Activated naive CD4-positive, alpha-beta T cell treated with anti-CD3 and anti-CD28 coated beads, Interleukin-2, amount 10 ng/mL, durations not matched to agents 7 days and 5 days (primary cell): Measurements from ENCODE around the gene DIO2.

Experiments used
- CTCF ChIA-PET: fragments of 350-600 bp; sonication (Branson Sonifier 250); formaldehyde crosslinking; loops from one replicate; lab custom pipeline; 2021; ENCODE audit warnings: antibody characterized with exemption; lab: Charles Lee
- DNase-seq: peaks from one replicate; pipeline ENCODE4 v3.0.0-alpha.2; 2020
- H3K27ac Mint-ChIP-seq: one replicate; pipeline ENCODE4 v1.8.0; 2021; ENCODE audit warnings: mild to moderate bottlenecking, moderate library complexity, mixed read lengths
- H3K27me3 Mint-ChIP-seq: one replicate; pipeline ENCODE4 v1.8.0; 2021; ENCODE audit warnings: mild to moderate bottlenecking, mixed read lengths
- H3K36me3 Mint-ChIP-seq: one replicate; pipeline ENCODE4 v1.8.0; 2021; ENCODE audit warnings: mixed read lengths
- H3K4me1 Mint-ChIP-seq: one replicate; pipeline ENCODE4 v1.8.0; 2021; ENCODE audit warnings: mixed read lengths
- H3K4me3 Mint-ChIP-seq: one replicate; pipeline ENCODE4 v1.8.0; 2021; ENCODE audit warnings: mild to moderate bottlenecking, moderate library complexity, mixed read lengths
- H3K9me3 Mint-ChIP-seq: one replicate; pipeline ENCODE4 v1.8.0; 2021; ENCODE audit warnings: mixed read lengths

The DIO2 gene

GRCh38 chr14:80211153-80212022, at the start of gene DIO2:
DIO2 (minus strand) TSS chr14:80211504; CDS start chr14:80211472, 32 bp downstream.
- DNase-seq, result no peak
- H3K27me3 Mint-ChIP-seq, result no peaks in the 10 kb centered on the region
- CTCF ChIA-PET, result no interaction called here

GRCh38 chr14:80260645-80261044, 49.3 kb upstream of the DIO2 start:
- Mint-ChIP-seq H3K27me3 (no peaks in the 10 kb centered on the region), H3K4me3 (no peak overlapping the region), H3K36me3 (no peaks in the 10 kb centered on the region), H3K4me1 (no peaks in the 10 kb centered on the region), H3K27ac (no peak overlapping the region), H3K9me3 (peaks cover 4% of the 10 kb centered on the region)
- CTCF ChIA-PET, result no interaction called here
- no peak for DNase-seq

More at GRCh38 chr14:80211153-80212022, at the start of gene DIO2:
- Mint-ChIP-seq H3K36me3 (no peaks in the 10 kb centered on the region), H3K4me3 (no peak within 1 kb of the TSS), H3K4me1 (no peaks in the 10 kb centered on the region), H3K27ac (no peak within 1 kb of the TSS), H3K9me3 (no peaks in the 10 kb centered on the region)

- H3K27ac Mint-ChIP-seq, result no peak overlapping the region
- no peaks in the 10 kb centered on the region for H3K36me3 Mint-ChIP-seq
- DNase-seq, result no peak
- H3K27me3 Mint-ChIP-seq, result no peaks in the 10 kb centered on the region
- H3K4me3 Mint-ChIP-seq, result no peak overlapping the region
- CTCF ChIA-PET, result no interaction called here
- H3K4me1 Mint-ChIP-seq, result no peaks in the 10 kb centered on the region
- H3K9me3 Mint-ChIP-seq, result peaks cover 15% of the 10 kb centered on the region
Observed at GRCh38 chr14:80239631-80240030, 28.3 kb upstream of the DIO2 start.

- peaks cover 15% of the 10 kb centered on the region for H3K9me3 Mint-ChIP-seq
Observed at GRCh38 chr14:80237143-80237542, 25.8 kb upstream of the DIO2 start.

GRCh38 chr14:80233470-80234089, 22.3 kb upstream of the DIO2 start:
- no peaks in the 10 kb centered on the region for H3K4me1 Mint-ChIP-seq
- CTCF ChIA-PET, result no interaction called here
- peaks cover 26% of the 10 kb centered on the region for H3K9me3 Mint-ChIP-seq
- DNase-seq, result no peak
- H3K36me3 Mint-ChIP-seq, result no peaks in the 10 kb centered on the region
- H3K4me3 Mint-ChIP-seq, result no peak overlapping the region
- no peaks in the 10 kb centered on the region for H3K27me3 Mint-ChIP-seq
- H3K27ac Mint-ChIP-seq, result no peak overlapping the region

More at GRCh38 chr14:80237143-80237542, 25.8 kb upstream of the DIO2 start:
- Mint-ChIP-seq H3K4me1 (no peaks in the 10 kb centered on the region), H3K27me3 (no peaks in the 10 kb centered on the region), H3K36me3 (no peaks in the 10 kb centered on the region), H3K27ac (no peak overlapping the region), H3K4me3 (no peak overlapping the region)
- CTCF ChIA-PET, result no interaction called here
- no peak for DNase-seq

GRCh38 chr14:80231702-80232101, 20.4 kb upstream of the DIO2 start:
- peaks cover 23% of the 10 kb centered on the region for H3K9me3 Mint-ChIP-seq
- CTCF ChIA-PET, result no interaction called here
- H3K4me3 Mint-ChIP-seq, result no peak overlapping the region
- no peaks in the 10 kb centered on the region for H3K4me1 Mint-ChIP-seq
- H3K27me3 Mint-ChIP-seq, result no peaks in the 10 kb centered on the region
- H3K27ac Mint-ChIP-seq, result no peak overlapping the region
- no peaks in the 10 kb centered on the region for H3K36me3 Mint-ChIP-seq
- no peak for DNase-seq

GRCh38 chr14:80223696-80224465, 12.6 kb upstream of the DIO2 start:
- Mint-ChIP-seq H3K4me3 (no peak overlapping the region), H3K4me1 (no peaks in the 10 kb centered on the region), H3K9me3 (peaks cover 11% of the 10 kb centered on the region), H3K27ac (no peak overlapping the region), H3K27me3 (no peaks in the 10 kb centered on the region), H3K36me3 (no peaks in the 10 kb centered on the region)
- CTCF ChIA-PET, result no interaction called here
- DNase-seq, result no peak

GRCh38 chr14:80216818-80217217, 5.5 kb upstream of the DIO2 start:
- DNase-seq, result no peak
- Mint-ChIP-seq H3K4me1 (no peaks in the 10 kb centered on the region), H3K9me3 (peaks cover 5% of the 10 kb centered on the region), H3K36me3 (no peaks in the 10 kb centered on the region), H3K4me3 (no peak overlapping the region), H3K27ac (no peak overlapping the region), H3K27me3 (no peaks in the 10 kb centered on the region)
- CTCF ChIA-PET, result no interaction called here

- no peak overlapping the region for H3K4me3 Mint-ChIP-seq
- H3K36me3 Mint-ChIP-seq, result no peaks in the 10 kb centered on the region
- H3K27ac Mint-ChIP-seq, result no peak overlapping the region
- CTCF ChIA-PET, result interaction anchor here (0.8 kb wide), 1 partner anchor 794 kb away, joined by 3 read pairs; no protein-coding TSS in a partner anchor
- no peak for DNase-seq
- peaks cover 5% of the 10 kb centered on the region for H3K9me3 Mint-ChIP-seq
- H3K4me1 Mint-ChIP-seq, result no peaks in the 10 kb centered on the region
- H3K27me3 Mint-ChIP-seq, result no peaks in the 10 kb centered on the region
Observed at GRCh38 chr14:80215756-80216581, 4.7 kb upstream of the DIO2 start.

- no peak for DNase-seq
- no peaks in the 10 kb centered on the region for H3K36me3 Mint-ChIP-seq
- CTCF ChIA-PET, result interaction anchor here (0.8 kb wide), 1 partner anchor 795 kb away, joined by 3 read pairs; no protein-coding TSS in a partner anchor
- no peaks in the 10 kb centered on the region for H3K4me1 Mint-ChIP-seq
- no peak overlapping the region for H3K27ac Mint-ChIP-seq
- peaks cover 5% of the 10 kb centered on the region for H3K9me3 Mint-ChIP-seq
- no peaks in the 10 kb centered on the region for H3K27me3 Mint-ChIP-seq
- no peak overlapping the region for H3K4me3 Mint-ChIP-seq
Observed at GRCh38 chr14:80215081-80215480, 3.8 kb upstream of the DIO2 start.

GRCh38 chr14:80213602-80214001, 2.3 kb upstream of the DIO2 start:
- H3K9me3 Mint-ChIP-seq, result no peaks in the 10 kb centered on the region
- CTCF ChIA-PET, result interaction anchor here (0.8 to 1.2 kb wide), 2 partner anchors 12 to 451 kb away, joined by 3 to 4 read pairs; no protein-coding TSS in a partner anchor
- H3K27me3 Mint-ChIP-seq, result no peaks in the 10 kb centered on the region
- no peaks in the 10 kb centered on the region for H3K4me1 Mint-ChIP-seq
- no peak overlapping the region for H3K27ac Mint-ChIP-seq
- no peak for DNase-seq
- no peak overlapping the region for H3K4me3 Mint-ChIP-seq
- H3K36me3 Mint-ChIP-seq, result no peaks in the 10 kb centered on the region

- H3K27ac Mint-ChIP-seq, result no peak overlapping the region
- CTCF ChIA-PET, result no interaction called here
- H3K27me3 Mint-ChIP-seq, result no peaks in the 10 kb centered on the region
- no peak for DNase-seq
- no peaks in the 10 kb centered on the region for H3K9me3 Mint-ChIP-seq
- H3K36me3 Mint-ChIP-seq, result no peaks in the 10 kb centered on the region
- no peak overlapping the region for H3K4me3 Mint-ChIP-seq
- no peaks in the 10 kb centered on the region for H3K4me1 Mint-ChIP-seq
Observed at GRCh38 chr14:80212023-80212397, 706 bp upstream of the DIO2 start.

GRCh38 chr14:80208461-80208860, 2.8 kb downstream of the DIO2 start:
- H3K27ac Mint-ChIP-seq, result no peak overlapping the region
- no peaks in the 10 kb centered on the region for H3K9me3 Mint-ChIP-seq
- CTCF ChIA-PET, result no interaction called here
- no peaks in the 10 kb centered on the region for H3K4me1 Mint-ChIP-seq
- H3K27me3 Mint-ChIP-seq, result no peaks in the 10 kb centered on the region
- no peak overlapping the region for H3K4me3 Mint-ChIP-seq
- H3K36me3 Mint-ChIP-seq, result no peaks in the 10 kb centered on the region
- no peak for DNase-seq
